Panc1 (cell line): ENCODE measurements around the gene MBD3. TPM values are rescaled to one million over a fixed set of nuclear protein-coding genes. Genes with fewer than 3 reads are reported as not detected.

Experiments used
- ATAC-seq: fragments of 200-7000 bp; cut with Tn5 transposase; 2 replicates; pipeline ENCODE4 v1.9.1; 2020; ENCODE audit warnings: mild to moderate bottlenecking, moderate library complexity
- BruUV-seq: library from RNA; stranded (reverse); fragments of 400-500 nt; replicated peaks from 2 replicates; lab custom pipeline; 2021; lab: Mats Ljungman, UMichigan
- CTCF ChIA-PET: fragments of 300-600 bp; sonication (Branson Sonifier 250); formaldehyde crosslinking; loops from one replicate; lab custom pipeline; 2022; ENCODE audit warnings: antibody characterized with exemption; lab: Charles Lee
- POLR2A ChIA-PET: fragments of 300-600 bp; sonication (Branson Sonifier 250); formaldehyde crosslinking; loops from one replicate; lab custom pipeline; 2022; ENCODE audit warnings: antibody characterized with exemption; lab: Charles Lee
- DNase-seq: peaks from one replicate; pipeline ENCODE4 v3.0.0-alpha.2; 2010; ENCODE audit warnings: low read depth, low spot score
- H3K27ac ChIP-seq: 2 replicates; pipeline ENCODE4 v1.5.1; 2011; ENCODE audit warnings: mild to moderate bottlenecking, low read length, inconsistent platforms
- H3K27me3 ChIP-seq: fragments of 200-500 bp; sonication (Bioruptor generic); 2 replicates; pipeline ENCODE4 v1.6.0; 2014; ENCODE audit warnings: low read length, inconsistent platforms; ENCODE audit not compliant: control insufficient read depth, insufficient read depth
- H3K36me3 ChIP-seq: fragments of 200-500 bp; sonication (Bioruptor generic); 2 replicates; pipeline ENCODE4 v1.5.1; 2014; ENCODE audit warnings: inconsistent platforms, mild to moderate bottlenecking, low read length, moderate library complexity; ENCODE audit not compliant: control insufficient read depth, insufficient read depth
- H3K4me1 ChIP-seq: 2 replicates; pipeline ENCODE4 v1.5.1; 2011; ENCODE audit warnings: inconsistent platforms, mild to moderate bottlenecking, low read length, moderate library complexity; ENCODE audit not compliant: control insufficient read depth, insufficient read depth
- H3K4me3 ChIP-seq, 2 experiments: 2 replicates each; pipeline ENCODE4 v1.5.1; 2011 to 2012; ENCODE audit warnings: low read depth in 2 of 2, low read length in 2 of 2, mild to moderate bottlenecking in 2 of 2, inconsistent platforms in 1 of 2, moderate library complexity in 1 of 2
- H3K9me3 ChIP-seq: fragments of 200-500 bp; sonication (Bioruptor generic); 2 replicates; pipeline ENCODE4 v1.5.1; 2014; ENCODE audit warnings: low read depth, mild to moderate bottlenecking, inconsistent platforms, low read length, moderate library complexity; ENCODE audit not compliant: control insufficient read depth, insufficient read depth
- CTCF ChIP-seq: fragments of 450-650 bp; IDR thresholded peaks from 2 replicates; pipeline ENCODE4 v1.5.1; 2017; ENCODE audit warnings: mild to moderate bottlenecking
- POLR2AphosphoS5 ChIP-seq: IDR thresholded peaks from 2 replicates; pipeline ENCODE4 v1.6.1; 2012; ENCODE audit warnings: mild to moderate bottlenecking, low read depth, low read length, moderate library complexity
- SIN3A ChIP-seq: IDR thresholded peaks from 2 replicates; pipeline ENCODE4 v1.6.1; 2012; ENCODE audit warnings: low read depth, mild to moderate bottlenecking, low read length, moderate library complexity, borderline replicate concordance; ENCODE audit not compliant: insufficient read depth
- TCF7L2 ChIP-seq: IDR thresholded peaks from 2 replicates; pipeline ENCODE4 v1.6.1; 2011; ENCODE audit warnings: mild to moderate bottlenecking, low read depth, low read length, inconsistent platforms
- in situ Hi-C: cut with HindIII; loops from 2 replicates; pipeline ENCODE4 v1.10.0; 2016; ENCODE audit warnings: low sequenced_read_pairs, low pct_unique_long_range_greater_than_20kb
- intact Hi-C: fragments of 100-400 bp; cut with micrococcal nuclease; formaldehyde crosslinking; loops from one replicate; pipeline ENCODE4 v1.10.0; 2022; ENCODE audit not compliant: unreplicated experiment
- total RNA-seq: library from RNA; stranded (reverse); gene quantifications from one replicate; pipeline ENCODE4 v1.2.1, GENCODE V29; 2021; ENCODE audit not compliant: unreplicated experiment
- TF ChIP-seq, protein P1 (sequence below), 2 experiments: IDR thresholded peaks; 2 replicates each; pipeline ENCODE4 v1.6.1; 2011 to 2012; ENCODE audit warnings: low read depth in 2 of 2, control low read depth in 1 of 2, low read length in 1 of 2, mild to moderate bottlenecking in 1 of 2, moderate library complexity in 1 of 2; ENCODE audit not compliant: insufficient read depth in 1 of 2

MBD3 gene
- total RNA-seq, 1 experiment from 2014 or later, result 139 TPM

GRCh38 chr19:1524972-1525325, 67.7 kb downstream of the MBD3 start:
- intact Hi-C loops (no loop called here), in situ Hi-C loops (no loop called here)
- DNase-seq (no peak), ATAC-seq (no peak)
- Histone ChIP-seq H3K27ac (no peak overlapping the region), H3K27me3 (no peaks in the 10 kb centered on the region; the same call in 1 of the 2 replicates), H3K4me3 (no peak overlapping the region), H3K9me3 (no peaks in the 10 kb centered on the region), H3K4me1 (no peaks in the 10 kb centered on the region), H3K36me3 (no peaks in the 10 kb centered on the region)
- ChIA-PET POLR2A (no interaction called here), CTCF (no interaction called here)
- no TSS peak for BruUV-seq
- TF ChIP-seq, protein P1, sequence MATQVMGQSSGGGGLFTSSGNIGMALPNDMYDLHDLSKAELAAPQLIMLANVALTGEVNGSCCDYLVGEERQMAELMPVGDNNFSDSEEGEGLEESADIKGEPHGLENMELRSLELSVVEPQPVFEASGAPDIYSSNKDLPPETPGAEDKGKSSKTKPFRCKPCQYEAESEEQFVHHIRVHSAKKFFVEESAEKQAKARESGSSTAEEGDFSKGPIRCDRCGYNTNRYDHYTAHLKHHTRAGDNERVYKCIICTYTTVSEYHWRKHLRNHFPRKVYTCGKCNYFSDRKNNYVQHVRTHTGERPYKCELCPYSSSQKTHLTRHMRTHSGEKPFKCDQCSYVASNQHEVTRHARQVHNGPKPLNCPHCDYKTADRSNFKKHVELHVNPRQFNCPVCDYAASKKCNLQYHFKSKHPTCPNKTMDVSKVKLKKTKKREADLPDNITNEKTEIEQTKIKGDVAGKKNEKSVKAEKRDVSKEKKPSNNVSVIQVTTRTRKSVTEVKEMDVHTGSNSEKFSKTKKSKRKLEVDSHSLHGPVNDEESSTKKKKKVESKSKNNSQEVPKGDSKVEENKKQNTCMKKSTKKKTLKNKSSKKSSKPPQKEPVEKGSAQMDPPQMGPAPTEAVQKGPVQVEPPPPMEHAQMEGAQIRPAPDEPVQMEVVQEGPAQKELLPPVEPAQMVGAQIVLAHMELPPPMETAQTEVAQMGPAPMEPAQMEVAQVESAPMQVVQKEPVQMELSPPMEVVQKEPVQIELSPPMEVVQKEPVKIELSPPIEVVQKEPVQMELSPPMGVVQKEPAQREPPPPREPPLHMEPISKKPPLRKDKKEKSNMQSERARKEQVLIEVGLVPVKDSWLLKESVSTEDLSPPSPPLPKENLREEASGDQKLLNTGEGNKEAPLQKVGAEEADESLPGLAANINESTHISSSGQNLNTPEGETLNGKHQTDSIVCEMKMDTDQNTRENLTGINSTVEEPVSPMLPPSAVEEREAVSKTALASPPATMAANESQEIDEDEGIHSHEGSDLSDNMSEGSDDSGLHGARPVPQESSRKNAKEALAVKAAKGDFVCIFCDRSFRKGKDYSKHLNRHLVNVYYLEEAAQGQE (IDR thresholded peaks at IDR 0.05; ENCODE audit: insufficient read depth in 1 of 2, low read depth in 2 of 2, low read length in 1 of 2), result no peak
- TF ChIP-seq CTCF (no peak), TCF7L2 (no peak), POLR2AphosphoS5 (no peak), SIN3A (no peak)

GRCh38 chr19:1524287-1524971, 68.2 kb downstream of the MBD3 start:
- no peaks in the 10 kb centered on the region for H3K4me1 ChIP-seq
- no peak overlapping the region for H3K27ac ChIP-seq
- H3K9me3 ChIP-seq, result no peaks in the 10 kb centered on the region
- ATAC-seq, result no peak
- H3K4me3 ChIP-seq, result no peak overlapping the region
- no peaks in the 10 kb centered on the region for H3K36me3 ChIP-seq
- DNase-seq, result no peak
- CTCF ChIA-PET, result no interaction called here
- H3K27me3 ChIP-seq, result no peaks in the 10 kb centered on the region; the same call in 1 of the 2 replicates
- in situ Hi-C loops (no loop called here), intact Hi-C loops (no loop called here)
- POLR2A ChIA-PET, result no interaction called here
- TF ChIP-seq POLR2AphosphoS5, result no peak
- TF ChIP-seq TCF7L2, result no peak
- TF ChIP-seq, protein P1 (IDR thresholded peaks at IDR 0.05; ENCODE audit: insufficient read depth in 1 of 2, low read depth in 2 of 2, low read length in 1 of 2), result no peak
- TF ChIP-seq CTCF, result no peak
- TF ChIP-seq SIN3A, result no peak
- BruUV-seq, result no TSS peak
